ENCODE data around the gene SDE2. TPM values are rescaled to one million over a fixed set of nuclear protein-coding genes. Genes with fewer than 3 reads are reported as not detected.

Gene SDE2
- total and polyA plus RNA-seq, 2 of the 4 experiments (the other 2 are of a cell fraction): 8.5 to 14.7 TPM

DNA sequence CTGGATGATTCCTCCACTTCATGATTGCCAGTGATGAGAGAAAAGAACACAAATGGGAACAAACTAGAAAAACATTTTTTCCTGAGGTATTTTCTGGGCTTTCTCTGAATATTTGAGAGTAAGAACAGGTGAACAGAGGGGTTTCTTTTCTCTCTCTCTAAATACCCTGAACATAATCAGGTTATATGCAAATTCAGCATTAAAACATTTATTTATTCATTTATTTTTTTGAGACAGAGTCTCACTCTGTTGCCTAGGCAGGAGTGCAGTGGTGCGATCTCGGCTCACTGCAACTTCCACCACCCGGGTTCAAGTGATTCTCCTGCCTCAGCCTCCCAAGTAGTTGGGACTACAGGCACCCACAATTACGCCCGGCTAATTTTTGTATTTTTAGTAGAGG, 52.3 kb downstream of the SDE2 start:
- H4K8ac ChIP-seq (ENCODE audit: low read depth in 2 of 2, low read length in 2 of 2): no peak overlapping the region
- no peak overlapping the region for H4K5ac ChIP-seq (ENCODE audit: low read depth, low read length)
- H2AK9ac ChIP-seq (replicated peaks; ENCODE audit: low read depth, low read length, poor library complexity): no peak overlapping the region
- TF ChIP-seq MAZ (IDR thresholded peaks at IDR 0.05; ENCODE audit: borderline replicate concordance, low read depth, low read length): no peak
- TF ChIP-seq, protein P1, sequence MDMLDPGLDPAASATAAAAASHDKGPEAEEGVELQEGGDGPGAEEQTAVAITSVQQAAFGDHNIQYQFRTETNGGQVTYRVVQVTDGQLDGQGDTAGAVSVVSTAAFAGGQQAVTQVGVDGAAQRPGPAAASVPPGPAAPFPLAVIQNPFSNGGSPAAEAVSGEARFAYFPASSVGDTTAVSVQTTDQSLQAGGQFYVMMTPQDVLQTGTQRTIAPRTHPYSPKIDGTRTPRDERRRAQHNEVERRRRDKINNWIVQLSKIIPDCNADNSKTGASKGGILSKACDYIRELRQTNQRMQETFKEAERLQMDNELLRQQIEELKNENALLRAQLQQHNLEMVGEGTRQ (IDR thresholded peaks at IDR 0.05; ENCODE audit: low read depth, low read length): no peak
- TF ChIP-seq RAD21 (IDR thresholded peaks at IDR 0.05; ENCODE audit: low read length): no peak
- no peak for TF ChIP-seq RFX5 (IDR thresholded peaks at IDR 0.05; ENCODE audit: low read depth, low read length)
- no peak for TF ChIP-seq BHLHE40 (IDR thresholded peaks at IDR 0.05; ENCODE audit: low read depth, low read length)
- ChIA-PET CTCF (no interaction called here), POLR2A (ENCODE audit: unreplicated experiment) (no interaction called here)
- H3K79me1 ChIP-seq (ENCODE audit: low read depth in 1 of 2, low read length in 2 of 2): no peaks in the 10 kb centered on the region
- no peak overlapping the region for H2AFZ ChIP-seq (replicated peaks; ENCODE audit: low read length, poor library complexity)
- H3K14ac ChIP-seq (replicated peaks; ENCODE audit: low read depth, low read length): no peak overlapping the region
- no peak overlapping the region for H3K9ac ChIP-seq (ENCODE audit: low read depth, low read length)
- no peaks in the 10 kb centered on the region for H4K20me1 ChIP-seq (ENCODE audit: insufficient read depth, low read length)
- H4K91ac ChIP-seq (ENCODE audit: insufficient read depth, low read depth, low read length): no peak overlapping the region
- no peak overlapping the region for H3K27ac ChIP-seq (ENCODE audit: insufficient read depth, low read length)
- no peaks in the 10 kb centered on the region; the same call in 1 of the 2 replicates for H3K9me1 ChIP-seq (ENCODE audit: insufficient read depth, low read length)
- peaks cover 42% of the 10 kb centered on the region for H3K27me3 ChIP-seq (ENCODE audit: control insufficient read depth, insufficient read depth, low read length)
- H2BK120ac ChIP-seq (ENCODE audit: low read depth, low read length): no peak overlapping the region
- no peak overlapping the region for H3K56ac ChIP-seq (ENCODE audit: extremely low read depth, insufficient read depth, low read length)
- ATAC-seq (ENCODE audit: low read depth) (no peak), DNase-seq (no peak)
- no peak overlapping the region for H3K4me3 ChIP-seq (ENCODE audit: insufficient read depth, low read depth, low read length)
- BruUV-seq (replicated peaks): no TSS peak
- intact Hi-C loops (cut with micrococcal nuclease): no loop called here
- H3K18ac ChIP-seq (ENCODE audit: low read depth, low read length): no peak overlapping the region
- H3K36me3 ChIP-seq (ENCODE audit: control insufficient read depth, insufficient read depth, low read length): no peaks in the 10 kb centered on the region
- no peak overlapping the region for H2BK20ac ChIP-seq (ENCODE audit: low read depth, low read length)
- no peak overlapping the region for H2BK5ac ChIP-seq (ENCODE audit: low read depth, low read length, poor library complexity, severe bottlenecking)
- no peak overlapping the region for H3K4ac ChIP-seq (ENCODE audit: low read depth, low read length)
- H2BK15ac ChIP-seq (ENCODE audit: low read depth, low read length): no peak overlapping the region
- no peaks in the 10 kb centered on the region for H3K9me3 ChIP-seq (ENCODE audit: control insufficient read depth, insufficient read depth, low read length)
- in situ Hi-C loops (cut with MboI; ENCODE audit: low sequenced_read_pairs): no loop called here
- no peak overlapping the region for H3K23ac ChIP-seq (ENCODE audit: low read depth, low read length)
- no peaks in the 10 kb centered on the region for H3K4me1 ChIP-seq (ENCODE audit: control insufficient read depth, insufficient read depth, low read length)
- H2AK5ac ChIP-seq (ENCODE audit: low read depth, low read length): no peak overlapping the region
- H3K4me2 ChIP-seq (ENCODE audit: low read depth, low read length): no peak overlapping the region
- WGBS, 2 experiments (ENCODE audit: extremely low coverage in 2 of 2, insufficient read length in 1 of 2): no CpG with 5 or more reads among the region's 5 CpGs
- dilution Hi-C loops (cut with HindIII; ENCODE audit: low sequenced_read_pairs, unreplicated experiment): no loop called here

Measured in IMR-90 (cell line).